Measurements from ENCODE around the gene MRPL18.
"Not testable (repeated sequence)": the region's sequence is repeated elsewhere in the genome, so short reads cannot be mapped to it uniquely, and the experiment has no call there.

Gene MRPL18

DNA sequence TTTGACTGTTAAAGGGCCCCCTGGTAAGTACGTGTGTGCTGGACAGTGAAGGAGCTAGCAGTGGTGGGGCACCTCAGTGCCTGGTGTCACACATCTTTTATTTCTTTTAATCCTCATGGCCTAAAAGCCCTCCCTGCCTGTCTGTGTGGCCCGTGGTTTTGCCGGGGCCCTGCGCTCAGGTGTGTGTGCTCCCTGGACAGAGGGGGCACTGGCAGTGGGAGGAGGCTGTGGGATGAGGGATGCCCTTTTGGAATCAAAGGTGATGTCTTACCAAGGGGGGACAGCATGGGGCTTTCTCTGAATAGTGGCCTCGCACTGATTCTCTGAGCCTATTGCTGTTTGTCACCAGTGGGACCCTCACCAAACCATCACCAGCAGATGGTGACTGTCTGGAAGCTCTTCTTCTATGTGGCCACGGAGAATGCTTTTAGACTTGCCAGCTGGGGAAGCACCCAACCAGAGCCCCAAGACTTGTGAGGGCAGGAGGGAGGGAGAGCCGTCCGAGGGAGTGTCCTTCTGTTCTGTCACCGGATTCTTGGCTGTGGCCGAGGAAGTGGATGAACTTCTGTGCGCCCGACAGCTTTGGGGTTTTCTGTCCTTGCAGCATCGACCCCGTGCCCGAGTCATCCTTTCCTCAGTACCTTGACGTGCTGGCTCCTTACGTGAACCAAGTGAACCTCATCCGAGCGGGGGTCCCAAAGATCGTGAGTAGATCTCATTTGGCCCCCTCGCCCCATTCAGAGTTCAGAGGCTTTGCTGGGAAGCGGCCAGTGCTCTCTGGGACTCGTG is 27.9 kb downstream of the MRPL18 start:
- DNase-seq (ENCODE audit: low read depth): no peak

DNA sequence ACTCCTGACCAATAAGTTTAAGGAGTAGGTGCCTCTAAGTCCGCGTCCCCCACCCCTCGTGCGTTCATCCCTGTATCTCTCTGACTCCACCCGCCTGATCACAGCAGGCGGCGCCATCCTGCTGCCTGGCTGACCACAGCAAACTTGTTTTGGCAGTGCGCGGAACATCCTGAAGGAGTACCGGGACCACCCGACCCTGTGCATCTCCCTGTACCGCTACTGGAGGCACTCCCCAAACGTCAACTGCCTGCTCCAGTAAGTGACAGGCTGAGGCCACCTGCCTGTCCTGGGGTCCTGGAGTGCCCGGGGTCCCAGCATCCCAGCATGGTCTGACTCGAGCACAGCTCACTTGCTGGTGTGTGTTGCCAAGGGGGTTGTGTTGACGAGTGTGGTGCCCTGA is 28.8 kb downstream of the MRPL18 start:
- no peak for DNase-seq (ENCODE audit: low read depth)

GRCh38 chr6:159819932-159820640 is 29.8 kb downstream of the MRPL18 start:
- no peak for DNase-seq (ENCODE audit: low read depth)

DNA sequence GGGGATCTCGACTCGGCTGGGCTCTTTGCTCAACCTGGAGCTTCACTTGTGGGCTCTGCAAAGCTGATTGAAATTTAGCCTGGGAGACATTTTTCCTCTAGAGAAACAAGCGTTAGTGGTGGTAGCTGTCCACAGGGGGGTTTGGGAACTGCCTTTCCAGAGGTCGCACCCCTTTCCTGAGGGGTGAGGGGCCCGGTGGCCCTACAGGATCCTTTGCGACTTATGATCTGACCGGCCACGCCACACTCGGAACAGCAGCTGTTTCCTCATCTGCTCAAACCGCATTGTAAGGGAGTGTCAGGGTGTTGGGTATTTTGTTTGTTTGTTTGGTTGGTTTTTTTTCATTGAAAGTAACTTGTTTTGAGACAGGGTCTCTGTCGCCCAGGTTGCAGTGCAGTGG is 30.9 kb downstream of the MRPL18 start:
- DNase-seq (ENCODE audit: low read depth): no peak

DNA sequence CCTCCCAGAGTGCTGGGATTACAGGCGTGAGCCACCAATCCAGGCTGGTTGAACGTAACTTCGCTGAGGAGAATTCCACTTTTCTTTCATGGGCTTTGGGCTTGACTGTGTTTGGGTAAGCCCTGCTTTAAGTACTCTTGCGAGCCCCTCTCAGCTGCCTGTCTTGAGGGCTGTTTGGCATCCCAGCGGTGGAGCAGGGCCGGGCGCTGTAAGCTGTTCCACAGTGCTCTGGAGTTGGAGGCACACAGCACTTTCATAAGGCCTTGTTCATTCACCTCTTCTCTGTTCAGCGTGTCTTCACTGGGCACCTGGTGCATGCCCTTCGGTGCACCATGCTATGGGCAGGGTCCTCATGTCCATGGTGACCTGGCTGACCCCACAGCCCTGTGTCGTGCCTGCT is 31.5 kb downstream of the MRPL18 start:
- no peak for DNase-seq (ENCODE audit: low read depth)

DNA sequence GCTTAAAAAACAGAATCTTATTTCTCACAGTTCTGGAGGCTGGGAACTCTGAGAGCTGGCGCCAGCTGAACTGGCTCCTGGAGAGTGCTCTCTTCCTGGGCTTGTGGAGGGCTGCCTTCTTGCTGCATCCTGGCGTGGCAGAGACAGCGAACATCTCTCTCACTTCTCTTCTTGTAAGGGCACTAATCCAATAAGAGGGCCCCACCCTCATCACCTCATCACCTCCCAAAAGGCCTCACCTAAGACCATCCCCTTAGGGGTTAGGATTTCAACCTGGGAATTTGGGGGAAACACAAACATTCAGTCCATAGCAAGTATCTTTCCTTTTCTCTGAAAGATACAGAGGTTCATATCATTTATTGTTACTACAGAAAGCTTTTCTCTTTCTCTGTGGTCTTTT is 33.7 kb downstream of the MRPL18 start:
- no peak for DNase-seq (ENCODE audit: low read depth)

GRCh38 chr6:159824690-159825089 is 34.4 kb downstream of the MRPL18 start:
- DNase-seq (ENCODE audit: low read depth): not testable (repeated sequence)

GRCh38 chr6:159826004-159826403 is 35.7 kb downstream of the MRPL18 start:
- DNase-seq (ENCODE audit: low read depth): no peak

GRCh38 chr6:159826968-159827647 is 36.8 kb downstream of the MRPL18 start:
- DNase-seq (ENCODE audit: low read depth): no peak

GRCh38 chr6:159828074-159828473 is 37.8 kb downstream of the MRPL18 start:
- peak; percentile 17 for DNase-seq (ENCODE audit: low read depth)

DNA sequence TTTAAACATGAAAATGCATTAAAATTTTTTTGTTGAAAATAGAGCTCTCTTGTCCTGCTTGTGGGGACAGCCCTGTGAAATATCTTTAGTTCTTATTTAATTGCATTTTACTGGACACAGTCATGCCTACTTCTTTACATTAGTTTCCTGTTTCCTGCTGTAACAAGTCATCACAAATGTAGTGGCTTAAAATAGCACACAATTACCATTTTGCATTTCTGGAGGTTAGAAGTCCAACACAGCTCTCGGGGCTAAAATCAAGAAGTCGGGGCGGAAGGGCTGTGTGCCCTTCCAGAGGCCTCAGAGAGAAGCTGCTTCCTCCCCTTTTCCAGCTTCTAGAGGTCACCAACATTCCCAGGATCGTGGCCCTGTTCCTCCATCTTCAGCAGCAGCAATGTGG is 39.3 kb downstream of the MRPL18 start:
- no peak for DNase-seq (ENCODE audit: low read depth)

DNA sequence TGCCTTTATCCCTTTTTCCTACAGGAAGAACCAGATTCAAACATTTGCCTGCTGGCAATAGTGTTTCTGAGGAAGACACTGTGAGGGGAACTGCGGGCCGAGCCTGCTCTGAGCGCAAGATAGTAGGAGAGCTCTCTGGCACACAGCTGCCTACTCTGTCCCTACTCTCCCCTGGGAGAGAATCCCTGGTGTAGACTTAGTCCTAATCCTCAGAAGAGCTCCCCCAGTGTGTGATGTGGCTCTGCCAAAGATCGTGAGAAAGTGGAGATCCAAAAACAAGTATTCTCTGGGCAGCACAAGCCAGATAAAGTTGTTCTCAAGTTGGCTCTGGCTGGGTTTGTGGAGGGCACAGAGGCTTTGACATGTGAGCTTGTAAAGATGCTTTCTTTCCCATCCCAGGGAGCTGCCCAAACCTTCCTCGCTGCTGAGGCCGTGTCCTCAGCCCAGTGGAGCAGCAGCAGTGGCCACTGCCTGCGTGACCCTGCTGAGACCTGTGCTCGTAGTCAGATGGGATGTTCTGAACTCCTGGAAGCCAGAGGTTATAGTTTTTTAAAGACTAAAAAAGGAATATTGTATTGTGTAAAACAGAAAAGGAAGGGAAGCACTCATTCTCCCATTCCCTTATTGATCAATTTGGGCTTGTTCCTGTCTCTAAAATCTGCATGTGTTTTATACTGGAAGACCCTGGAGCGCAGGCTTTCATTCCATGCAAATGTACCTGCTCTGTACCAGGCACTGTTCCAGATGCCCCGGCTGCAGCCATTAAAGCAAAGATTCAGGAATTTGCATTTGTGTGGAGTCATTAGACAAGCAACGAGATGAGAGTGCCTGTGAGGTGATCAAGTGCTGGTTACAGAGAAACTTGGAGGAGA is 40.5 kb downstream of the MRPL18 start:
- no peak for DNase-seq (ENCODE audit: low read depth)

DNA sequence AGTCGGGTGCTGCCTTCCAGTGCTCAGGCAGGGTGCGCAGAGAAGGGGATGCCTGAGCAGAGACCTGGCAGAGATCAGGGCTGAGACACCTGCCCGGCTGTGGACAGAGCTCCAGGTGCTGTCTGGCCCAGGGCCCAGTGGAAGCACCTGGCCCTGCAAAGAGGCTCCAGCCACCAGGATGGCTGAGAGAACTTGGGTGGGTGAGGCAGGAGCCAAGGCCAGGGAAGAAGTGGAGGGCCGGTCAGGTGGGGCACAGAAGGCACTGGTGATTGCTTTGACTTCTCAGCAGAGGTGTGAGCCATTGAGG is 41.1 kb downstream of the MRPL18 start:
- no peak for DNase-seq (ENCODE audit: low read depth)

- no peak for DNase-seq (ENCODE audit: low read depth)
Measured at GRCh38 chr6:159832946-159833345, 42.7 kb downstream of the MRPL18 start.

GRCh38 chr6:159833556-159833955 is 43.3 kb downstream of the MRPL18 start:
- DNase-seq (ENCODE audit: low read depth): peak; percentile 9

- no peak for DNase-seq (ENCODE audit: low read depth)
Measured at GRCh38 chr6:159833997-159834603, 43.8 kb downstream of the MRPL18 start.

- DNase-seq (ENCODE audit: low read depth): no peak
Measured at GRCh38 chr6:159836718-159837490, 46.6 kb downstream of the MRPL18 start.

DNA sequence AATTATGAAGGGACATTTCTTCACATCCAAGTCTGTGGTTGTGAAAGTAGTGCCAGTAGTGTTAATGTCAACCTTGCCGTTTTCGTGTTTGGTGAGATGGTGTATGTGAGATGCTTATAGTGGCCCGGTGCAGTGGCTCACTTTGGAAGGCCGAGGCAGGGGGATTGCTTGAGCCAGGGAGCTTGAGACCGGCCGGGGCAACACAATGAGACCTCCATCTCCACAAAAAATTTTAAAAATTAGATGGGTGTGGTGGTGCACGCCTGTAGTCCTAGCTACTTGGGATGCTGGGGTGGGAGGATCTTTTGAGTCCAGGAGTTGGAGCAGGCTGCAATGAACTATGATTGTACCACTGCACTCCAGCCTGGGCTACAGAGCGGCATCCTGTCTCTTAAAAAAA is 47.2 kb downstream of the MRPL18 start:
- DNase-seq (ENCODE audit: low read depth): no peak

DNA sequence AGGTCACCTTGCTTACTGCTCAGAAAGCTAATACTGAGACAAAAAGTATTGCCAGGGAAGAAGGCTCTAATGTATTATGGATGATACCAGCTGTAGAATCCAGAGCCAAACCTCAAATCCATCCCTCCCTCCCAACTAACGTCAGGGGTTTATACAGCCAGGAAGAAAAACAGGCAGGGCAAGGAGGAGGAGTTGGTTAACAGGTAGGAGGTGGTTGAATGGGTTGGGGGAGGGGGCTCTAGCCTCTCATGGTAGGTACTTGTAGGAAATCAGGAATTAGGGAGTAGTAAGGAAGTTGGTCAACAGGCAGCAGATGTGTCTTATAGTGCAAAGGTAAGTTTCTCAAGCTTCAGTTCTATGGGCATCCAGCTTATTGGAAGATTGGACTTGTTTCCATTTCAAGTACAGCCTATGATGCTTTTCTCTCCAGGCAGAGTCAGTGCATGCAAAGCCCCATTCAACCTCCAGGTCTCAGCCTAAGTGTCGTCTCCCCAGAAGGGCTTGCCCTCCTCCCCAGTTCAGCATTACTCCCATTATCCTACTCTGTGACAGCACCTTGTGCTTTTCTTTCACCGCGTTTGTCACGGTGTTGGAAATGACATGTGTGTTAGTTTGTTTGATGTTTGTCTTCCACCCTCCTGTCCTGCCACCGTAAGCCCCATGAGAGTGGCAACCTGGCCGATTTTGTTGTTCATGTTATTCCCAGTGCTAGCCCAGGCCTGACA is 47.9 kb downstream of the MRPL18 start:
- DNase-seq (ENCODE audit: low read depth): no peak

GRCh38 chr6:159842035-159842434 is 51.8 kb downstream of the MRPL18 start:
- DNase-seq (ENCODE audit: low read depth): peak; percentile 19
